ENCODE data around the gene TOP1.

Gene TOP1

GRCh38 chr20:41141153-41141815 lies 112.7 kb downstream of the TOP1 start:
- TF ChIP-seq, protein P1, sequence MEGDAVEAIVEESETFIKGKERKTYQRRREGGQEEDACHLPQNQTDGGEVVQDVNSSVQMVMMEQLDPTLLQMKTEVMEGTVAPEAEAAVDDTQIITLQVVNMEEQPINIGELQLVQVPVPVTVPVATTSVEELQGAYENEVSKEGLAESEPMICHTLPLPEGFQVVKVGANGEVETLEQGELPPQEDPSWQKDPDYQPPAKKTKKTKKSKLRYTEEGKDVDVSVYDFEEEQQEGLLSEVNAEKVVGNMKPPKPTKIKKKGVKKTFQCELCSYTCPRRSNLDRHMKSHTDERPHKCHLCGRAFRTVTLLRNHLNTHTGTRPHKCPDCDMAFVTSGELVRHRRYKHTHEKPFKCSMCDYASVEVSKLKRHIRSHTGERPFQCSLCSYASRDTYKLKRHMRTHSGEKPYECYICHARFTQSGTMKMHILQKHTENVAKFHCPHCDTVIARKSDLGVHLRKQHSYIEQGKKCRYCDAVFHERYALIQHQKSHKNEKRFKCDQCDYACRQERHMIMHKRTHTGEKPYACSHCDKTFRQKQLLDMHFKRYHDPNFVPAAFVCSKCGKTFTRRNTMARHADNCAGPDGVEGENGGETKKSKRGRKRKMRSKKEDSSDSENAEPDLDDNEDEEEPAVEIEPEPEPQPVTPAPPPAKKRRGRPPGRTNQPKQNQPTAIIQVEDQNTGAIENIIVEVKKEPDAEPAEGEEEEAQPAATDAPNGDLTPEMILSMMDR (IDR thresholded peaks at IDR 0.05; ENCODE audit: borderline replicate concordance, insufficient read depth, low read depth, low read length), result no peak
- H3K4me3 ChIP-seq (ENCODE audit: low read depth, low read length), result no peak overlapping the region

DNA sequence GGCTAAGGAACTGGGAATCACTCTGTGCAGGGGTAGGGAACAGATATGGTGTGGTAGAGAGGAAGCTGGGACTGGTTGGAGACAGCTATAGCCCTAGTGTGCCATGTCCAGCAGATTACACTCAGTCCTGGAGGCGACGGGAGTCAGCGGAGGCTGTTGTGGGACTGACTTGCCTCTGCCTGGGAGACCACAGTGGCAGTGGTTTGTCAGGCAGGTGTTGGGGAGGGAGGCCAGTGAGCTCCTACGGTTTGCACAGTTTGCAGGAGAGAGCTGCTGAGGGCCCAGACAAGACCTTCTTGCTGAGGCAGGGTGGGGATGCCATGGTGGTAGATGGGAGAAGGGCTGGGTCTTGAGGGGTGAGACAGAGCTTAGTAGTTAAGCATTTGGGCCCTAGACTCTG lies 113.6 kb downstream of the TOP1 start:
- H3K4me3 ChIP-seq (ENCODE audit: low read depth, low read length), result no peak overlapping the region
- TF ChIP-seq, protein P1 (IDR thresholded peaks at IDR 0.05; ENCODE audit: borderline replicate concordance, insufficient read depth, low read depth, low read length), result no peak

GRCh38 chr20:41142919-41143318 lies 114.3 kb downstream of the TOP1 start:
- TF ChIP-seq, protein P1 (IDR thresholded peaks at IDR 0.05; ENCODE audit: borderline replicate concordance, insufficient read depth, low read depth, low read length), result no peak
- H3K4me3 ChIP-seq (ENCODE audit: low read depth, low read length), result no peak overlapping the region

DNA sequence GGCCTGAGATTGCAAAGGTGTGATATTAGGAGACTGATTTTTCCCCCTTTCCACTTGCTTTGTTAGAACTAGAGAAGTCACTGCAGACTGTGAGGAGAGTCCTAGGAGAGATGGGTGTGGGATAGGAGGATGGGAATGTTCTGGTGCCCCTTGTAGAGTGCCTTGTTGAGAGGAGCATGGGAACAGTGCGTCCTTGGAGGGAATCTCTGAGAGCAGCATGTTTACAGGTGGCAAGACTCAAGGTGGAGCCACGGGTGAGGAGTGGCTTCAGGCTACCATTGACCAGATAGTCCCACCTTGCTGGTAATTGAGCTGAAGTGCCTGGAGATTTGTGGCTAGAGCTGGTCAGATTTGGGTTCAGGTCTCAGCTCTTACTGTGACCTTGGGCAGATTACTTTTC lies 114.7 kb downstream of the TOP1 start:
- no peak overlapping the region for H3K4me3 ChIP-seq (ENCODE audit: low read depth, low read length)
- TF ChIP-seq, protein P1 (IDR thresholded peaks at IDR 0.05; ENCODE audit: borderline replicate concordance, insufficient read depth, low read depth, low read length), result no peak

GRCh38 chr20:41145317-41145716 lies 116.7 kb downstream of the TOP1 start:
- H3K4me3 ChIP-seq (ENCODE audit: low read depth, low read length), result no peak overlapping the region
- TF ChIP-seq, protein P1 (IDR thresholded peaks at IDR 0.05; ENCODE audit: borderline replicate concordance, insufficient read depth, low read depth, low read length), result no peak

DNA sequence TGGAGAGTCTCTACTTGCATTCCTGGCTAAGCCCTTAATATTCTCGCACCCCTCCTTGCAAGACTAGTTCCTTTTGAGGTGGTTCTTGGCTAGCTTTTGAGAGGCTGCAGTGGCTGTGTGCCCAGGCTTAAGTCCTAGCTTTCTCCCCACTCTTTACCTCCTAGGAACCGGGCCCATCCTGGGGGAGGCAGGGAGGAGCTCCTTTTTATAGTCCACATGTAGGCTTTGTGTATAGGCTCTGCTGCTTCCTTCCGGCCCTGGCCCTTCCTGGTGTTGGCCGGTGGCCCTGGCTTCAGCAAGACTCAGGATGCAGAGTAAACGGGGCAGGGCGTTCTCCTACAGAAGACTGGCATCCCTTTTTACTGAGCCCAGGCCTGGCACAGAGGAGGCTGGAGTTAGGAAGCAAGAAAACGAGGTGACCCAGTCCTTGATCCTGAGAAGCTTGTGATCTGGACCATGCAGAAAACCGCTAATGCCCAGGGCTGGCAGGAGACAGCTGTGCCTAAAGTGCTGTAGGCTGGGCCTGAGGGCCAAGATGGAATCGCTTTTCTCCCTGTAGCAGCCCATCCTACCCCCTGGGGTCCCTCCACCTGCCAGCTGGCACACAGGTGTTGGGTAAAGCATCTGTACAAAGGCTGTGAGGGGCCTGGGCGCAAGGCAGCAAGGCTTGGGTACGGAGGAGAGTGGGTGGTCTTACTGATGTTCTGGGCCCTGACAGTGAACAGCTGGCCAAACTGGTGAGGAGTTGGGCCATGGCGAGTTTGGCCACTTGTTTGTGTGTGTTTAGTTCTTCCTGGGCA lies 117.4 kb downstream of the TOP1 start:
- TF ChIP-seq, protein P1 (IDR thresholded peaks at IDR 0.05; ENCODE audit: borderline replicate concordance, insufficient read depth, low read depth, low read length), result no peak
- no peak overlapping the region for H3K4me3 ChIP-seq (ENCODE audit: low read depth, low read length)

DNA sequence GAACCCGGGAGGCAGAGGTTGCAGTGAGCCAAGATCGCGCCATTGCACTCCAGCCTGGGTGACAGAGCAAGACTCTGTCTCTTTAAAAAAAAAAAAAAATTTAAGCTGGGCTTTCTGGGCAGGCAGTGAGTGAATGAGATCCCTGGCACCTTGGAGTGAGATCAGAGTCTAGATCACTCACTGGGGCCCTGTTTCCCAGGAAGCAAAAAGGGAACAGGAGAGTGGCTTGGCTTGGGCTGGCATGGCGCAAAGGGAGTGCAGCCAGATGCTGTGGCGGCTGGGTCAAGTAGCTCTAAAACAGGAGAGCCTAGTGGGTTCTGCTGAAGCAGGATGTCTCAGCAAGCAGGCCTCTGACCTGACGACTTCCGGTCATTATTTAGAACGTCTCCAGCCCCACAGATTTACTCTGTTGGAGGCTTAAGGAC lies 119.2 kb downstream of the TOP1 start:
- H3K4me3 ChIP-seq (ENCODE audit: low read depth, low read length), result no peak overlapping the region
- TF ChIP-seq, protein P1 (IDR thresholded peaks at IDR 0.05; ENCODE audit: borderline replicate concordance, insufficient read depth, low read depth, low read length), result no peak

All from GM12875 (cell line).